ENCODE measurements around the gene RTP5. TPM values are rescaled to one million over a fixed set of nuclear protein-coding genes. Genes with fewer than 3 reads are reported as not detected.

Gene RTP5
- total RNA-seq, 1 experiment from 2014 or later: not detected

DNA sequence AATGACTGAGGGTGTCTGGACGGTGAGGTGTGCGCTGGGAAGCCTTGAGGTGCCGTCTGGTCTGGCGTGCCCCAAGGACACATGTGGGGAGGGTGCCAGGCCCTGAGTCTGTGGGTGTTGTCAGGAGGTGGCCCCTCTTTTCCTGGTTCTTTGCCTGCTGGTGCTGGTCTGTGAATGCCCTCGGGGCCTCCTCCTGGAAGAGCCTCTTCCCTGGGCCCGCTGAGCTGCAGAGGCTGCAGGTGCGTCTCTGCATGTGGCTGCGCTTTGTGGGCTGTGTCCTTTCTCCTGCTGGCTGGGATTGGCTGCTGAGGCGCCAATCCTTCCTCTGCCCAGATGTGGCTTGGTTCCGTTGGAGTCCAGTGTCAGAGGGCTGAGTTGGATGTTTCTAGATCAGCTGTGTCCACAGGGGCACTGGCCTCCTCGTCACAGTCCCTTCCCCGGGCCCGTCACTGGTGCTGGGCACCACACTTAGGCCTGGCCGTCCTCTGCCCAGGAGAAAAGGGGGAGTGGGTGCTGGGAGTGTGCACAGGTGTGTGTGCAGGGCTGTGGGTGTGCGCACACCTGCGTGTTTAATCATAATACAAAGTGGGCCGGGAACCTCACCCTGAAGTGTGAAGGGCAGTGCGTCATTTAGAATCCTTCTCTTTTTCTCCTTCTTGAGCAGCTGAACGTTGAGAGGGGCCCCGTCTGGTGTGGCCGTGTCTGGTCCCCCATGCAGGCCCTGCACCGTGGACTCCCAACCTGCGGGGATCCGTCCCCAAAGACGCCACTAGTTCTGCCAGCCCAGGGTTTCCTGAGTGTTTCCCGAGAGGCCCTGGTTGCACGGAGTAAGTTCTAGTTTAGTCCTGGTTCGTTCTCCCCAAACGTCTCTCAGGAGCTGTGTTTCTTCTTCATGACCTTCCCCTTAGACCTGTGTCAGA is 35.5 kb downstream of the RTP5 start:
- Mint-ChIP-seq H3K36me3 (ENCODE audit: insufficient read depth in 1 of 3, low read depth in 3 of 3) (no peaks in the 10 kb centered on the region), H3K9me3 (no peaks in the 10 kb centered on the region; a peak in 1 of 5 replicates), H3K4me1 (peaks cover 11 to 14% of the 10 kb centered on the region in 2 experiments), H3K4me3 (no peak overlapping the region), H3K27ac (peak overlapping the region in 1 of 3 experiments; percentile 62; a peak in 2 of 7 replicates), H3K27me3 (ENCODE audit: low read depth) (no peaks in the 10 kb centered on the region)
- Histone ChIP-seq H2BK120ac (ENCODE audit: low read depth, low read length, poor library complexity, severe bottlenecking) (no peak overlapping the region), H3K23me2 (ENCODE audit: insufficient read length, low read depth, low read length, poor library complexity, severe bottlenecking) (peaks cover 5% of the 10 kb centered on the region), H3K14ac (ENCODE audit: insufficient read depth, low read length) (no peak overlapping the region), H2BK5ac (ENCODE audit: insufficient read length, low read length) (no peak overlapping the region), H4K8ac (replicated peaks; ENCODE audit: insufficient read length, low read depth, low read length) (no peak overlapping the region), H3T11ph (ENCODE audit: low read length) (no peak overlapping the region), H4K91ac (ENCODE audit: insufficient read length, low read depth, low read length) (no peak overlapping the region), H3K56ac (ENCODE audit: insufficient read length, low read depth, low read length) (no peak overlapping the region), H2AFZ (ENCODE audit: low read length) (no peak overlapping the region), H3K27me3 (ENCODE audit: insufficient read depth, low read length) (no peaks in the 10 kb centered on the region; the same call in 1 of the 2 replicates), H4K20me1 (ENCODE audit: control insufficient read depth, insufficient read depth, insufficient read length) (no peaks in the 10 kb centered on the region), H3K4ac (ENCODE audit: low read depth, low read length) (no peak overlapping the region), H3K4me2 (ENCODE audit: insufficient read depth, insufficient read length, low read length) (no peak overlapping the region), H3K79me2 (ENCODE audit: insufficient read depth, low read length) (no peaks in the 10 kb centered on the region), H3K27ac (ENCODE audit: insufficient read length, low read depth, low read length) (no peak overlapping the region), H3K9me3 (ENCODE audit: control insufficient read depth, low read depth, low read length) (no peaks in the 10 kb centered on the region), H2BK20ac (ENCODE audit: low read depth, low read length, poor library complexity, severe bottlenecking) (no peak overlapping the region), H2BK12ac (ENCODE audit: insufficient read length, low read depth, low read length) (no peak overlapping the region), H3K18ac (ENCODE audit: insufficient read length, low read depth, low read length) (no peak overlapping the region), H3K4me1 (ENCODE audit: insufficient read depth, low read length) (no peaks in the 10 kb centered on the region; the same call in 1 of the 2 replicates), H3K23ac (ENCODE audit: insufficient read length, low read depth, low read length) (no peak overlapping the region), H3K79me1 (ENCODE audit: insufficient read depth, low read depth, low read length, poor library complexity, severe bottlenecking) (no peaks in the 10 kb centered on the region), H4K5ac (ENCODE audit: insufficient read length, low read depth, low read length) (no peak overlapping the region), H3K9ac (ENCODE audit: extremely low read depth, insufficient read length, low read length) (no peak overlapping the region), H2AK5ac (ENCODE audit: insufficient read length, low read length) (no peak overlapping the region), H2BK15ac (ENCODE audit: low read depth, low read length) (no peak overlapping the region)
- peak; percentile 27 for DNase-seq
- WGBS (ENCODE audit: extremely low coverage, insufficient read length, low lambda C conversion rate): no CpG with 5 or more reads among the region's 29 CpGs
- TF ChIP-seq, protein P1, sequence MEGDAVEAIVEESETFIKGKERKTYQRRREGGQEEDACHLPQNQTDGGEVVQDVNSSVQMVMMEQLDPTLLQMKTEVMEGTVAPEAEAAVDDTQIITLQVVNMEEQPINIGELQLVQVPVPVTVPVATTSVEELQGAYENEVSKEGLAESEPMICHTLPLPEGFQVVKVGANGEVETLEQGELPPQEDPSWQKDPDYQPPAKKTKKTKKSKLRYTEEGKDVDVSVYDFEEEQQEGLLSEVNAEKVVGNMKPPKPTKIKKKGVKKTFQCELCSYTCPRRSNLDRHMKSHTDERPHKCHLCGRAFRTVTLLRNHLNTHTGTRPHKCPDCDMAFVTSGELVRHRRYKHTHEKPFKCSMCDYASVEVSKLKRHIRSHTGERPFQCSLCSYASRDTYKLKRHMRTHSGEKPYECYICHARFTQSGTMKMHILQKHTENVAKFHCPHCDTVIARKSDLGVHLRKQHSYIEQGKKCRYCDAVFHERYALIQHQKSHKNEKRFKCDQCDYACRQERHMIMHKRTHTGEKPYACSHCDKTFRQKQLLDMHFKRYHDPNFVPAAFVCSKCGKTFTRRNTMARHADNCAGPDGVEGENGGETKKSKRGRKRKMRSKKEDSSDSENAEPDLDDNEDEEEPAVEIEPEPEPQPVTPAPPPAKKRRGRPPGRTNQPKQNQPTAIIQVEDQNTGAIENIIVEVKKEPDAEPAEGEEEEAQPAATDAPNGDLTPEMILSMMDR (conservative IDR thresholded peaks at IDR 0.05): no peak

All from H9 (cell line).